BE2C (cell line): ENCODE data around the gene NCOA1.

ENCODE experiments used
- DNase-seq: peaks from one replicate; pipeline ENCODE4 v3.0.0-alpha.2; 2020
- H3K27me3 ChIP-seq: fragments of 250-450 bp; sonication (Bioruptor Pico); 2 replicates; pipeline ENCODE4 v1.5.1; 2020; ENCODE audit warnings: mild to moderate bottlenecking
- H3K36me3 ChIP-seq: fragments of 250-450 bp; sonication (Bioruptor Pico); 2 replicates; pipeline ENCODE4 v1.5.1; 2020; ENCODE audit warnings: mild to moderate bottlenecking
- H3K4me1 ChIP-seq: fragments of 250-450 bp; sonication (Bioruptor Pico); 2 replicates; pipeline ENCODE4 v1.5.1; 2020
- H3K4me3 ChIP-seq: 2 replicates; pipeline ENCODE4 v1.5.1; 2011; ENCODE audit warnings: low read depth, low read length
- H3K9me3 ChIP-seq: fragments of 250-450 bp; sonication (Bioruptor Pico); 2 replicates; pipeline ENCODE4 v1.5.1; 2020
- TF ChIP-seq, protein P1 (sequence below): IDR thresholded peaks from 2 replicates; pipeline ENCODE4 v1.5.1; 2012; ENCODE audit warnings: mild to moderate bottlenecking, low read depth, low read length

The NCOA1 gene

GRCh38 chr2:24616616-24617015, 125.6 kb downstream of the NCOA1 start:
- no peak for DNase-seq
- no peaks in the 10 kb centered on the region for H3K36me3 ChIP-seq
- no peak overlapping the region for H3K4me3 ChIP-seq
- no peaks in the 10 kb centered on the region for H3K27me3 ChIP-seq
- peaks cover 9% of the 10 kb centered on the region for H3K4me1 ChIP-seq
- TF ChIP-seq, protein P1, sequence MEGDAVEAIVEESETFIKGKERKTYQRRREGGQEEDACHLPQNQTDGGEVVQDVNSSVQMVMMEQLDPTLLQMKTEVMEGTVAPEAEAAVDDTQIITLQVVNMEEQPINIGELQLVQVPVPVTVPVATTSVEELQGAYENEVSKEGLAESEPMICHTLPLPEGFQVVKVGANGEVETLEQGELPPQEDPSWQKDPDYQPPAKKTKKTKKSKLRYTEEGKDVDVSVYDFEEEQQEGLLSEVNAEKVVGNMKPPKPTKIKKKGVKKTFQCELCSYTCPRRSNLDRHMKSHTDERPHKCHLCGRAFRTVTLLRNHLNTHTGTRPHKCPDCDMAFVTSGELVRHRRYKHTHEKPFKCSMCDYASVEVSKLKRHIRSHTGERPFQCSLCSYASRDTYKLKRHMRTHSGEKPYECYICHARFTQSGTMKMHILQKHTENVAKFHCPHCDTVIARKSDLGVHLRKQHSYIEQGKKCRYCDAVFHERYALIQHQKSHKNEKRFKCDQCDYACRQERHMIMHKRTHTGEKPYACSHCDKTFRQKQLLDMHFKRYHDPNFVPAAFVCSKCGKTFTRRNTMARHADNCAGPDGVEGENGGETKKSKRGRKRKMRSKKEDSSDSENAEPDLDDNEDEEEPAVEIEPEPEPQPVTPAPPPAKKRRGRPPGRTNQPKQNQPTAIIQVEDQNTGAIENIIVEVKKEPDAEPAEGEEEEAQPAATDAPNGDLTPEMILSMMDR: no peak
- no peaks in the 10 kb centered on the region for H3K9me3 ChIP-seq

DNA sequence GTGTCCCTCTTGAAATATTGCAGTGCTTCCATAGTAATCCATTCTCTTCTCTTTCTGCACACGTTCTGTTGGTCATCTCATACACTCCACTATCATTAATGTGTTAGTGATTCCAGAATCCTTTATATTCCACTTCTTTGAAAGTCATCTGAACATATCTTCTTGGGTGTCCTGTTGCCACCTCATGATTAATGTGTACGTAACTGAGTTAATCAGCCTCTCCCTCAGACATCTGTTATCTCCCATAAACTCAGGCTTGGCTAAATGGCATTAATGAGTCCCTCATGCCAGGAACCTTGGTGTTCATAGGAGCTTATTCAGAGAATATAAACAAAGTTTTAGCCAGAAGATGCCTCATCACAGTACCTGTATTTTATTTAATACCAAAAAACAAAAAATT, 126.4 kb downstream of the NCOA1 start:
- no peak overlapping the region for H3K4me3 ChIP-seq
- no peaks in the 10 kb centered on the region for H3K36me3 ChIP-seq
- no peaks in the 10 kb centered on the region for H3K9me3 ChIP-seq
- peaks cover 9% of the 10 kb centered on the region for H3K4me1 ChIP-seq
- no peaks in the 10 kb centered on the region for H3K27me3 ChIP-seq
- no peak for DNase-seq
- TF ChIP-seq, protein P1: no peak

DNA sequence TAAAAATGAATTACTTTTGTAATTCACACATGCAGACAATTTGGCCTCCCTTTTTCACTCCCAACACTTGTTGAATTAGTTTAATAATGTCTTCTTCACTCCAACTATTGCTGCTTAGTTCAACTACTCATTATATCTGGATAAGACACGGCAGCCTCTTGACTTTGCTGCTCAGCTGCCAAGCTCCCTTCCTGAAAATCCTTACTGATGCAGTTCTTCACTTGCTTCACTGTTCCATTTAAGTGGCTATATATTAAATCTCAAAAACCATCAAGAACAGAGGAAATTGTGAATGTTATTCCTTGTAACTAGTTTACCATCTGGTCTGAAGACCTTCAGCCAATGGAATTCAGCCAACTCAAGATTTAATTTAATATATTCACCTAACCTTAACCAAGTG, 127.1 kb downstream of the NCOA1 start:
- no peaks in the 10 kb centered on the region for H3K36me3 ChIP-seq
- DNase-seq: no peak
- peaks cover 9% of the 10 kb centered on the region for H3K4me1 ChIP-seq
- TF ChIP-seq, protein P1: no peak
- no peak overlapping the region for H3K4me3 ChIP-seq
- H3K27me3 ChIP-seq: no peaks in the 10 kb centered on the region
- no peaks in the 10 kb centered on the region for H3K9me3 ChIP-seq

DNA sequence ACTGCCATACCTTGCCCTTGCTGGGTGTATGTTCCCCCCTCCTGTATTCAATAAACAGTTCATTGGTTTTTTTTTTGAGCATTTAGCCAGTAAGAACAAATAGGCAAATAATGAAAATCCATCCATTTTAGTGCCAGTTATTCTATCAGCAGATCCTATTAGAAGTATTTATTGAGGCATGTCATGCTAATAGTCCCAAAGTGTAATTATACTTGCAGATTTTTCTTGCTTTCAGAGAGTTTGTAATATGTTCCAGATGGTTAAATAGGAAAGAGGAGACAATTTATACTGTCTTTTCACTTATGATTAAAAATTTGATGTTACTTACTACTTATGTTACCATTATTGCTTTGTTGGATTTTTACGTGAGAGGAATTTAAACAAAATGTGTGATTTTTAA, 127.6 kb downstream of the NCOA1 start:
- H3K4me3 ChIP-seq: no peak overlapping the region
- no peak for DNase-seq
- H3K4me1 ChIP-seq: peaks cover 9% of the 10 kb centered on the region
- H3K36me3 ChIP-seq: no peaks in the 10 kb centered on the region
- no peaks in the 10 kb centered on the region for H3K27me3 ChIP-seq
- H3K9me3 ChIP-seq: no peaks in the 10 kb centered on the region
- TF ChIP-seq, protein P1: no peak

DNA sequence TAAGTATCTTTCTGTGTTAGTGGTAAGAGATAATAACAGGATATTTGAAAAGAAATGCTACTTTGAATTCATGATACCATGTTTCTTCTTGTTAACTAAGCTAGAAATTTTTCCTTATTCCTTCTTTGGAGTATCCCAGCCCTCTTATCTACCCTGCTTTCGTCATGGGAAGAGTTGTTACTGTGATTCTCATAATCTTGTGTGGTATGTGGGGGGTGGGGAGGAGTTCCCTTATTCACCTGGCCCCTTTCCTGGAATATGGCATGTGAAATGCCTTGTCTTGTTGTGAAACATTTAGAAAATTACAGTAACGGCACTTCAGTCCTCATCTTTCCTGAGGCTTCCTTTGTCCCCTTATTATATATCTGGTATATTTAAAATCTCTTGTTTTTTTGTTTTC, 129.9 kb downstream of the NCOA1 start:
- no peak for DNase-seq
- Histone ChIP-seq H3K4me1 (peaks cover 9% of the 10 kb centered on the region), H3K9me3 (no peaks in the 10 kb centered on the region), H3K4me3 (no peak overlapping the region), H3K27me3 (no peaks in the 10 kb centered on the region), H3K36me3 (no peaks in the 10 kb centered on the region)
- TF ChIP-seq, protein P1: no peak

GRCh38 chr2:24621779-24622538, 130.9 kb downstream of the NCOA1 start:
- H3K4me3 ChIP-seq: no peak overlapping the region
- TF ChIP-seq, protein P1: no peak
- DNase-seq: no peak

More at GRCh38 chr2:24621779-24622538, 130.9 kb downstream of the NCOA1 start:
- Histone ChIP-seq H3K27me3 (no peaks in the 10 kb centered on the region), H3K9me3 (no peaks in the 10 kb centered on the region), H3K36me3 (no peaks in the 10 kb centered on the region), H3K4me1 (peaks cover 9% of the 10 kb centered on the region)
